Upper lobe of left lung (tissue), 4 donors: ENCODE data around the gene ABCA13.

Source experiments
- CTCF ChIP-seq, 6 experiments: fragments of 450-650 bp in 4 of 6; fragments of 200-600 bp in 2 of 6; sonication (generic) in 2 of 6; IDR thresholded peaks; one replicate each; pipeline ENCODE4 v1.5.1; 2016 to 2019; ENCODE audit warnings: antibody characterized with exemption in 6 of 6
- EP300 ChIP-seq, 4 donors: sonication (generic); formaldehyde crosslinking; IDR thresholded peaks; one replicate each; pipeline ENCODE4 v1.5.1; 2017; ENCODE audit warnings: antibody characterized with exemption in 4 of 4, control low read depth in 2 of 4
- POLR2A ChIP-seq, 4 donors: fragments of 450-650 bp; IDR thresholded peaks; one replicate each; pipeline ENCODE4 v1.5.1; 2016 to 2017; ENCODE audit warnings: antibody characterized with exemption in 4 of 4, mild to moderate bottlenecking in 2 of 4
- POLR2AphosphoS5 ChIP-seq, 2 donors: sonication (generic); formaldehyde crosslinking; IDR thresholded peaks; one replicate each; pipeline ENCODE4 v1.5.1; 2017; ENCODE audit warnings: antibody characterized with exemption in 2 of 2

GRCh38 chr7:48497521-48497920, 326.3 kb downstream of the ABCA13 start:
- no peak for TF ChIP-seq POLR2A (IDR thresholded peaks at IDR 0.05)
- no peak for TF ChIP-seq CTCF (IDR thresholded peaks at IDR 0.05)
- TF ChIP-seq POLR2AphosphoS5 (IDR thresholded peaks at IDR 0.05): no peak
- TF ChIP-seq EP300 (IDR thresholded peaks at IDR 0.05): no peak
